Keratinocyte (primary cell): ENCODE measurements around the gene ZBTB20. TPM values are rescaled to one million over a fixed set of nuclear protein-coding genes. Genes with fewer than 3 reads are reported as not detected.

Experiments
- DNase-seq: peaks from one replicate; pipeline ENCODE4 v3.0.0-alpha.2; 2011; ENCODE audit warnings: low read depth, missing footprints, low spot score
- FAIRE-seq: peaks from 2 replicates; lab custom pipeline; 2011; peaks lifted over from hg19 to GRCh38; lab: Jason Lieb, UNC
- H2AFZ ChIP-seq: 2 replicates; pipeline ENCODE4 v1.6.0; 2012; ENCODE audit warnings: low read length, control low read depth, inconsistent platforms; ENCODE audit not compliant: control insufficient read depth
- H3K27ac ChIP-seq: 2 replicates; pipeline ENCODE4 v1.5.1; 2011; ENCODE audit warnings: low read length; ENCODE audit not compliant: control insufficient read depth, insufficient read depth
- H3K27me3 ChIP-seq: 3 replicates; pipeline ENCODE4 v1.6.0; 2011; ENCODE audit warnings: low read length; ENCODE audit not compliant: control insufficient read depth, insufficient read depth; ENCODE audit errors: extremely low read depth
- H3K36me3 ChIP-seq, 2 experiments: 2 replicates in 1 of 2; 3 replicates in 1 of 2; pipeline ENCODE4 v1.5.1; 2011; ENCODE audit warnings: low read length in 2 of 2, mild to moderate bottlenecking in 1 of 2; ENCODE audit not compliant: control insufficient read depth in 2 of 2, insufficient read depth in 2 of 2; ENCODE audit errors: extremely low read depth in 1 of 2
- H3K4me1 ChIP-seq: 3 replicates; pipeline ENCODE4 v1.5.1; 2011; ENCODE audit warnings: low read length; ENCODE audit not compliant: control insufficient read depth, insufficient read depth; ENCODE audit errors: extremely low read depth
- H3K4me2 ChIP-seq: 3 replicates; pipeline ENCODE4 v1.6.0; 2011; ENCODE audit warnings: low read depth, low read length; ENCODE audit not compliant: control insufficient read depth, insufficient read depth; ENCODE audit errors: extremely low read depth
- H3K4me3 ChIP-seq, 3 experiments: fragments of 200-600 bp in 1 of 3; sonication (generic) in 1 of 3; 2 replicates in 2 of 3; 3 replicates in 1 of 3; pipeline ENCODE4 v1.5.1; 2011 to 2016; ENCODE audit warnings: low read length in 3 of 3, mild to moderate bottlenecking in 3 of 3, control low read depth in 2 of 3, inconsistent platforms in 1 of 3, low read depth in 1 of 3, mixed read lengths in 1 of 3, mixed run types in 1 of 3, moderate library complexity in 1 of 3; ENCODE audit not compliant: control insufficient read depth in 2 of 3, insufficient read depth in 2 of 3; ENCODE audit errors: extremely low read depth in 1 of 3
- H3K79me2 ChIP-seq: 2 replicates; pipeline ENCODE4 v1.6.0; 2012; ENCODE audit warnings: low read length; ENCODE audit not compliant: control insufficient read depth, insufficient read depth
- H3K9ac ChIP-seq: 3 replicates; pipeline ENCODE4 v1.6.0; 2011; ENCODE audit warnings: low read length; ENCODE audit not compliant: control insufficient read depth, insufficient read depth; ENCODE audit errors: extremely low read depth
- H3K9me1 ChIP-seq: 3 replicates; pipeline ENCODE4 v1.6.0; 2011; ENCODE audit warnings: low read length; ENCODE audit not compliant: control insufficient read depth, insufficient read depth; ENCODE audit errors: extremely low read depth
- H3K9me3 ChIP-seq: 2 replicates; pipeline ENCODE4 v1.5.1; 2012; ENCODE audit warnings: low read depth, low read length; ENCODE audit not compliant: control insufficient read depth
- H4K20me1 ChIP-seq: 3 replicates; pipeline ENCODE4 v1.6.0; 2011; ENCODE audit warnings: low read length; ENCODE audit not compliant: control insufficient read depth, insufficient read depth; ENCODE audit errors: extremely low read depth
- EZH2 ChIP-seq: IDR thresholded peaks from one replicate; pipeline ENCODE4 v1.6.1; 2012; ENCODE audit warnings: inconsistent platforms, mild to moderate bottlenecking, low read length, moderate library complexity
- dilution Hi-C: fragments of 300-500 bp; cut with MboI; formaldehyde crosslinking; loops from one replicate; pipeline ENCODE4 v1.7.0; 2020; ENCODE audit warnings: low sequenced_read_pairs; ENCODE audit not compliant: extremely low pct_ligation_motif_present
- polyA plus RNA-seq, 5 experiments: library from polyadenylated mRNA; depleted of rRNA in 3 of 5; stranded (reverse) in 3 of 5; stranded (forward) in 1 of 5; unstranded in 1 of 5; fragments of >200 nt; gene quantifications; 1 replicate in 1 of 5; 2 replicates in 3 of 5; 3 replicates in 1 of 5; pipeline versions ENCODE4 v1.2.1 to v1.2.3, GENCODE V29; 2011 to 2012; ENCODE audit warnings: missing spikeins in 2 of 5, low read depth in 1 of 5, low replicate concordance in 1 of 5
- TF ChIP-seq, protein P1 (sequence below), 3 experiments: IDR thresholded peaks in 1 of 3; conservative IDR thresholded peaks in 1 of 3; optimal IDR thresholded peaks in 1 of 3; 2 replicates in 2 of 3; 3 replicates in 1 of 3; pipeline versions ENCODE3 to v1.5.1; 2011; ENCODE audit warnings: low read length in 3 of 3, mild to moderate bottlenecking in 3 of 3, moderate library complexity in 2 of 3, control low read depth in 1 of 3, inconsistent platforms in 1 of 3; ENCODE audit not compliant: insufficient read depth in 2 of 3; ENCODE audit errors: extremely low read depth in 1 of 3

The ZBTB20 gene
- polyA plus RNA-seq, 1 donor (not counting 4 experiments of a cell fraction or from before 2014, with no cell fraction given) = 0.52 TPM

DNA sequence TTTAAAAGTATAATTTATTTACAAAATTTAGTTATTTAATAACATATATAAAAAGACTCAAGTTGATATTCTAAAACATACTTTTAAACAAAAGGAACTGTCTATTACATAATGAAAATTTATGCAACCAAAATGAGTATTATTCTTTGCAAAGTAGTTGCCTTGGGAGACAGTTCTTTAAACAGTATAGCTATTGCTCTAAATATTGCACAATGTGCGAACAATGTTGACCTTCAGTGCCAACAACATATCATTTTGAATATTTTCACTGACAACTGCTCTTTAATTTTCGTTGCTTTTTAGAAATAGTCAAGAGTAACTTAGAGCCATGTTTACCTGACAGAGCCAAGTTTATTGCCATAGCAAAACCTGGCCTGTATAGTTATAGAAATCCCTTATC is 124.9 kb downstream of the ZBTB20 start:
- DNase-seq (no peak), FAIRE-seq (no peak)
- Histone ChIP-seq H3K79me2 (no peaks in the 10 kb centered on the region), H3K9me1 (no peaks in the 10 kb centered on the region), H3K4me1 (no peaks in the 10 kb centered on the region), H3K9me3 (no peaks in the 10 kb centered on the region), H3K4me2 (no peak overlapping the region), H3K4me3 (no peak overlapping the region), H2AFZ (no peak overlapping the region), H3K27me3 (no peaks in the 10 kb centered on the region), H3K27ac (no peak overlapping the region), H4K20me1 (no peaks in the 10 kb centered on the region), H3K36me3 (no peaks in the 10 kb centered on the region), H3K9ac (no peak overlapping the region)
- no peak for TF ChIP-seq EZH2
- TF ChIP-seq, protein P1, sequence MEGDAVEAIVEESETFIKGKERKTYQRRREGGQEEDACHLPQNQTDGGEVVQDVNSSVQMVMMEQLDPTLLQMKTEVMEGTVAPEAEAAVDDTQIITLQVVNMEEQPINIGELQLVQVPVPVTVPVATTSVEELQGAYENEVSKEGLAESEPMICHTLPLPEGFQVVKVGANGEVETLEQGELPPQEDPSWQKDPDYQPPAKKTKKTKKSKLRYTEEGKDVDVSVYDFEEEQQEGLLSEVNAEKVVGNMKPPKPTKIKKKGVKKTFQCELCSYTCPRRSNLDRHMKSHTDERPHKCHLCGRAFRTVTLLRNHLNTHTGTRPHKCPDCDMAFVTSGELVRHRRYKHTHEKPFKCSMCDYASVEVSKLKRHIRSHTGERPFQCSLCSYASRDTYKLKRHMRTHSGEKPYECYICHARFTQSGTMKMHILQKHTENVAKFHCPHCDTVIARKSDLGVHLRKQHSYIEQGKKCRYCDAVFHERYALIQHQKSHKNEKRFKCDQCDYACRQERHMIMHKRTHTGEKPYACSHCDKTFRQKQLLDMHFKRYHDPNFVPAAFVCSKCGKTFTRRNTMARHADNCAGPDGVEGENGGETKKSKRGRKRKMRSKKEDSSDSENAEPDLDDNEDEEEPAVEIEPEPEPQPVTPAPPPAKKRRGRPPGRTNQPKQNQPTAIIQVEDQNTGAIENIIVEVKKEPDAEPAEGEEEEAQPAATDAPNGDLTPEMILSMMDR (optimal IDR thresholded peaks at IDR 0.05 in 1 of 3, IDR thresholded peaks at IDR 0.05 in 1 of 3, conservative IDR thresholded peaks at IDR 0.05 in 1 of 3; ENCODE audit: extremely low read depth in 1 of 3, insufficient read depth in 2 of 3, low read length in 3 of 3) = no peak
- dilution Hi-C loops = no loop called here

DNA sequence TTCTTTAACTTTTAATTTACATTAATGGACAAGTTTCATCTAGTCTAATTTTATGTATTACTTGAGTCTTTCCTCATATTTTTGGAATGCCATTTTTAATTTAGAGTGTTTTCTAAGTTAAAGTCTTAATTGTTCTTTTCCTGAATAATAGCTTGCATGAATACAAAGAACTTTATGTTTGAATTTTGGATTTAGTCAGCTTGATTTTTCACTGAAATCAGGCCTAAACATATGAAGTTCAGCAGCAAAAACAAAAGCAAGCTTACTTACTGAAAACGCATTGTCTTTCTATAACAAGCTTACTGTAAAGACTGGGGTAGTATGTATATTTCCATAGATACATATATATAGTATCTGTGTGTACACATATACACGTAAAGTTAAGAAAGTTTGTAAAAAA is 126.0 kb downstream of the ZBTB20 start:
- H3K4me2 ChIP-seq = no peak overlapping the region
- no peaks in the 10 kb centered on the region for H3K27me3 ChIP-seq
- H3K9ac ChIP-seq = no peak overlapping the region
- dilution Hi-C loops = no loop called here
- no peak overlapping the region for H3K4me3 ChIP-seq
- FAIRE-seq (no peak), DNase-seq (no peak)
- no peak overlapping the region for H2AFZ ChIP-seq
- no peaks in the 10 kb centered on the region for H3K9me3 ChIP-seq
- no peak overlapping the region for H3K27ac ChIP-seq
- no peaks in the 10 kb centered on the region for H4K20me1 ChIP-seq
- no peaks in the 10 kb centered on the region for H3K9me1 ChIP-seq
- H3K36me3 ChIP-seq = no peaks in the 10 kb centered on the region
- TF ChIP-seq EZH2 = no peak
- TF ChIP-seq, protein P1 (optimal IDR thresholded peaks at IDR 0.05 in 1 of 3, IDR thresholded peaks at IDR 0.05 in 1 of 3, conservative IDR thresholded peaks at IDR 0.05 in 1 of 3; ENCODE audit: extremely low read depth in 1 of 3, insufficient read depth in 2 of 3, low read length in 3 of 3) = no peak
- H3K79me2 ChIP-seq = no peaks in the 10 kb centered on the region
- H3K4me1 ChIP-seq = no peaks in the 10 kb centered on the region
